Activated effector memory CD4-positive, alpha-beta T cell treated with anti-CD3 and anti-CD28 coated beads, Interleukin-2, amount 50 U/mL, for 16 hours (primary cell): ENCODE results near the gene CDCA4.
"Not testable (repeated sequence)": the region's sequence is repeated elsewhere in the genome, so short reads cannot be mapped to it uniquely, and the experiment has no call there.

Experiments
- DNase-seq: peaks from one replicate; pipeline ENCODE4 v3.0.0-alpha.2; 2020

Gene CDCA4

GRCh38 chr14:105030836-105031396 is 10.0 kb upstream of the CDCA4 start:
- no peak for DNase-seq

GRCh38 chr14:105030194-105030593 is 9.3 kb upstream of the CDCA4 start:
- no peak for DNase-seq

GRCh38 chr14:105029402-105029801 is 8.5 kb upstream of the CDCA4 start:
- no peak for DNase-seq

- DNase-seq, result no peak
Observed at GRCh38 chr14:105028251-105028927, 7.5 kb upstream of the CDCA4 start.

- not testable (repeated sequence) for DNase-seq
Observed at GRCh38 chr14:105027718-105028117, 6.8 kb upstream of the CDCA4 start.

GRCh38 chr14:105026802-105027563 is 6.1 kb upstream of the CDCA4 start:
- DNase-seq, result no peak

GRCh38 chr14:105026033-105026785 is 5.3 kb upstream of the CDCA4 start:
- no peak for DNase-seq

GRCh38 chr14:105025429-105025828 is 4.5 kb upstream of the CDCA4 start:
- DNase-seq, result no peak

GRCh38 chr14:105023791-105024480 is 3.1 kb upstream of the CDCA4 start:
- DNase-seq, result no peak

- no peak for DNase-seq
Observed at GRCh38 chr14:105023144-105023543, 2.3 kb upstream of the CDCA4 start.

GRCh38 chr14:105022276-105022670 is 1.4 kb upstream of the CDCA4 start:
- DNase-seq, result no peak

GRCh38 chr14:105021656-105022275 is 883 bp upstream of the CDCA4 start:
- peak; percentile 75 for DNase-seq

GRCh38 chr14:105019861-105020814 is 745 bp downstream of the CDCA4 start:
- peak; percentile 89 for DNase-seq

- no peak for DNase-seq
Observed at GRCh38 chr14:105018414-105018813, 2.5 kb downstream of the CDCA4 start.

- no peak for DNase-seq
Observed at GRCh38 chr14:105015905-105016304, 5.0 kb downstream of the CDCA4 start.

GRCh38 chr14:105015242-105015641 is 5.6 kb downstream of the CDCA4 start:
- DNase-seq, result no peak

- no peak for DNase-seq
Observed at GRCh38 chr14:105014631-105015030, 6.3 kb downstream of the CDCA4 start.

GRCh38 chr14:105014032-105014431 is 6.9 kb downstream of the CDCA4 start:
- no peak for DNase-seq

- no peak for DNase-seq
Observed at GRCh38 chr14:105013150-105013785, 7.6 kb downstream of the CDCA4 start.

GRCh38 chr14:105012171-105012985 is 8.5 kb downstream of the CDCA4 start:
- no peak for DNase-seq
